ENCODE results near the gene FBXO40. TPM values are rescaled to one million over a fixed set of nuclear protein-coding genes. Genes with fewer than 3 reads are reported as not detected.

The FBXO40 gene
- total RNA-seq, 1 donor from 2014 or later, result 228 TPM

GRCh38 chr3:121658716-121659435 lies 65.7 kb downstream of the FBXO40 start:
- DNase-seq, result no peak
- ATAC-seq, result no peak
- intact Hi-C loops (cut with micrococcal nuclease), result no loop called here

DNA sequence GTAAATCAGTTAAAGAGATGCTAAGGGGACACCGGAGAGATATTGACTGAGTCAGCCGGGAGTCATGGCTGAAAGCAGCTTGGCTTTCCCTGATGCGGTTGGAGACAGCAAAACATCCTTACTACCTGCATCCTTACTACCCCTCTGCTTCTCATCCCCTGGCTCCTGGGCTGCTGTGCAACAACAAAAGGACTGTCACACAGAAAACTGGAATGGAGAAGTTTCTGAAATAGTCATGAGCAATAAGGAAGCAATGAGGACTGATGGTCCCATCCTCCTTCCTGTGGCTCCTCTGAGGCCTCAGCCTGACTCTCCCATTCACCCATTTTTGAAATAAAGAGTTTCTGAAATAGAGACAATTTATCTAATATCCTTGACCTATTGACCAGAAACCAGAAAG lies 66.4 kb downstream of the FBXO40 start:
- ATAC-seq, result no peak
- intact Hi-C loops (cut with micrococcal nuclease), result no loop called here
- DNase-seq, result no peak

DNA sequence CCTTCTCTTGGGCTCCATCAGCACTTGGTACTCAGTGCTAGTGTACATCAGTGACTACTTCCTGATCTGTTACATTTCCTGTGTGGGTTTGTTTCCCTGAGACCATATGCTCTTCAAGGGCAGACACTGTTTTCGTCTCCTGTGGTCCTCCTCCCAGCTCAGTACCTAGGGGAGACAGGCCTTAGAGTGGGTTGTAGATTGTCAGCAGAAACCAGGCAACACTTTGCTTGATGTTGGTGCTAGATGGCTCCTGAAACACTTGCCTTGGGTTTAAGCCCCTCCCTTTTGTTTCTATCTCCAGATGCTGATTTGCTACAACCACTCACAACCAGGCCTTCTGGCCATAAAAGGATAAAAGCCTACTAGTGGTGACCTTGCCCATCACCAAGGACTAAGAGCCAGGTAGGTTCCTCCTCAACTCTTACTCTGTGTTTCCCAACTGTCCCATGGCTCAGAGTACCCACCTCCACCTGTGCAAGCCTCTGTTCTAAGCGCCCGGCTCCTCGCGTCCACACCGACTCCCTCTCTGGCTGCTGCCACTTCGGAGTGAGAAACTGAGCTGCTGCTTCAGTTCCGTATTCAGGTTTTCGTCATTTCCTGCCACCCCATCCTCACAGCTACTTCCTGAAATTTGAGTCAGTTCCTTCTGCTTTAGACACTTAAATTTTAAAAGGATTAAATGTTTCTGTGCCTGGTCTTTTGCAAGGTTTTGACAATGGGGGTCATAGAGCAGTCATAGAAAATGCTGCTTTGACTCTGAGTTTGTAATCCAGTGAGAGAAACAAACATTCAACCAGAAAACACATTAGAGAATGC lies 67.4 kb downstream of the FBXO40 start, which contains the start of gene HCLS1:
Gene HCLS1, minus strand, starts transcription at position 548 of the 816 bp plus-strand sequence. CDS start 2,556 bp downstream, outside the sequence.
- ATAC-seq (peak; percentile 52), DNase-seq (peak; percentile 42)
- intact Hi-C loops (cut with micrococcal nuclease), result no loop called here

- intact Hi-C loops (cut with micrococcal nuclease), result no loop called here
- DNase-seq (no peak), ATAC-seq (no peak)
Measured at GRCh38 chr3:121661376-121661775, 68.2 kb downstream of the FBXO40 start.

DNA sequence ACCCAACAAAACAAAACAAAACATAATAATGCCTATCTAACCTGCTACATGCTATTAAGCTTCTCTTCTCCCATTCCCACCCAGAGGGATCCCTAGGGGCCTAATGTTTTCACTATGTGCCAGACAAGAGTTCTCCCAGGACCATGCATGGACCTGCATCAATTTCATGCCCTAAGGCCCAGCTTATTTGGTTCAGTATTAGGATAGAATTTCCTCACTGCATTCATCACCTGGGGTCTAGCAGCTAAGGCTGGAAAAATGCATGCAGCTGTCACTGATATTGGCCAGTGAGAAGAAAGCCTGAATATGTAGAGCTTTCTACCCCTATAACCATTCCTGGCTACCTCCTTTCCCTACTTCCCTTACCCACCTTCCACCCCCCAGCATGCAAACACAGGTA lies 69.6 kb downstream of the FBXO40 start:
- ATAC-seq, result no peak
- no peak for DNase-seq
- intact Hi-C loops (cut with micrococcal nuclease), result no loop called here

- DNase-seq, result no peak
- peak; percentile 66 for ATAC-seq
- intact Hi-C loops (cut with micrococcal nuclease), result no loop called here
Measured at GRCh38 chr3:121663171-121663847, 70.1 kb downstream of the FBXO40 start.

- no peak for ATAC-seq
- intact Hi-C loops (cut with micrococcal nuclease), result no loop called here
- no peak for DNase-seq
Measured at GRCh38 chr3:121665488-121665887, 72.3 kb downstream of the FBXO40 start.

GRCh38 chr3:121667333-121667732 lies 74.2 kb downstream of the FBXO40 start:
- intact Hi-C loops (cut with micrococcal nuclease), result no loop called here
- DNase-seq (no peak), ATAC-seq (no peak)

- DNase-seq (no peak), ATAC-seq (peak; percentile 66)
- intact Hi-C loops (cut with micrococcal nuclease), result no loop called here
Measured at GRCh38 chr3:121670676-121671075, 77.5 kb downstream of the FBXO40 start.

DNA sequence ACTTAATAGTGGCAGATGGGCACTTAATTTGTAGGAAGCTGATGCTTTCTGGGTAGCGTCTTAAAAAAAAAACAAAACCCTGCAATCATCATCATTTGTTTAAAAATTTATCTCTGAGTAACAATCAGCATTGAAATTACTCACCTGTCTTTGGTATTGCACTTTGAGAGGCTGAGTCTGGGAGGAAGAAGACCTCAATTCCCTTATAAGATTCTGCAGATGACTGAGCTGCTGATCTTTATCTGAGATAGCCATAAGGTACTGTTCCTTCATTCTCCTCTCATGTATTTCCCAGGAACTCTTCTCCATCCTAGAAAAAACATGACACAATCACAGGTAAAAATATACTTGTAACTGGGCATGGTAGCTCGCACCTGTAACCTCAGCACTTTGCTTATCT lies 84.0 kb downstream of the FBXO40 start:
- ATAC-seq, result no peak
- intact Hi-C loops (cut with micrococcal nuclease), result no loop called here
- no peak for DNase-seq

Other genes starting within 250 kb of the FBXO40 start
- 0.79 TPM for gene POLQ, start 47.4 kb upstream of the FBXO40 start, total RNA-seq
- not detected for gene ARGFX, start 25.4 kb upstream of the FBXO40 start, total RNA-seq
- gene HCLS1, start 67.5 kb downstream of the FBXO40 start, total RNA-seq, result 11.1 TPM
- gene GOLGB1, start 156.4 kb downstream of the FBXO40 start, total RNA-seq, result 45.8 TPM
- 6.3 TPM for gene IQCB1, start 241.7 kb downstream of the FBXO40 start, total RNA-seq
- gene EAF2, start 241.8 kb downstream of the FBXO40 start, total RNA-seq, result 3.5 TPM